Prostate gland (tissue), 2 donors: Measurements from ENCODE around the gene PPP2R5B.

Source experiments
- POLR2A ChIP-seq: fragments of 450-650 bp; IDR thresholded peaks from one replicate; pipeline ENCODE4 v1.6.1; 2016; ENCODE audit warnings: antibody characterized with exemption, mild to moderate bottlenecking
- POLR2AphosphoS5 ChIP-seq: sonication (generic); formaldehyde crosslinking; IDR thresholded peaks from one replicate; pipeline ENCODE4 v1.6.1; 2017; ENCODE audit warnings: antibody characterized with exemption
- TF ChIP-seq, protein P1 (sequence below), 4 experiments: fragments of 200-600 bp in 2 of 4; fragments of 450-650 bp in 2 of 4; sonication (generic) in 2 of 4; IDR thresholded peaks; 1 replicate in 3 of 4; 2 replicates in 1 of 4; pipeline ENCODE4 v1.5.1; 2016 to 2019; ENCODE audit warnings: antibody characterized with exemption in 4 of 4, mild to moderate bottlenecking in 2 of 4, moderate library complexity in 2 of 4

DNA sequence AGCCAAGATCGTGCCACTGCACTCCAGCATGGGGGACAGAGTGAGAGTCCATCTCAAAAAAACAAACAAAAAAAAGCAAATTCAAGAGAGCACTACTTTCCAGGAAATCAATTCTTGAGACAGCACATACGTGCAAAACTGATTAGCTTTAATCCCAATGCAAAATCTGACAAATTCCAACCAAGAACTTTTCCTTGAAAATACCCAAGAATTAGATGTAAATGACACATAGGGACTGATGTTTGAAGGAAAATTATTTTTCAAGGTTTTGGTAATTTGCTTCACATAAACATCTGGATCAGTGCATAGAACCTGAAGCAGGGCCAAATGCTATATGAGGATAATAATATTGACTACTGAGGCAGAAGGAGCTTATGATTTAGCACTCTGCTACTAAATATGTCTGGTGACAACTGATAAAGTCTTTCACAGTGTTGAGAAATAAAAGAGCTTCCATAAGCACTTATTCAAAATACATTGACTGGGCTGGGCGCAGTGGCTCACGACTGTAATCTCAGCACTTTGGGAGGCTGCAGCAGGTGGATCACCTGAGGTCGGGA lies 38.7 kb downstream of the PPP2R5B start:
- no peak for TF ChIP-seq POLR2AphosphoS5
- TF ChIP-seq POLR2A, result no peak
- TF ChIP-seq, protein P1, sequence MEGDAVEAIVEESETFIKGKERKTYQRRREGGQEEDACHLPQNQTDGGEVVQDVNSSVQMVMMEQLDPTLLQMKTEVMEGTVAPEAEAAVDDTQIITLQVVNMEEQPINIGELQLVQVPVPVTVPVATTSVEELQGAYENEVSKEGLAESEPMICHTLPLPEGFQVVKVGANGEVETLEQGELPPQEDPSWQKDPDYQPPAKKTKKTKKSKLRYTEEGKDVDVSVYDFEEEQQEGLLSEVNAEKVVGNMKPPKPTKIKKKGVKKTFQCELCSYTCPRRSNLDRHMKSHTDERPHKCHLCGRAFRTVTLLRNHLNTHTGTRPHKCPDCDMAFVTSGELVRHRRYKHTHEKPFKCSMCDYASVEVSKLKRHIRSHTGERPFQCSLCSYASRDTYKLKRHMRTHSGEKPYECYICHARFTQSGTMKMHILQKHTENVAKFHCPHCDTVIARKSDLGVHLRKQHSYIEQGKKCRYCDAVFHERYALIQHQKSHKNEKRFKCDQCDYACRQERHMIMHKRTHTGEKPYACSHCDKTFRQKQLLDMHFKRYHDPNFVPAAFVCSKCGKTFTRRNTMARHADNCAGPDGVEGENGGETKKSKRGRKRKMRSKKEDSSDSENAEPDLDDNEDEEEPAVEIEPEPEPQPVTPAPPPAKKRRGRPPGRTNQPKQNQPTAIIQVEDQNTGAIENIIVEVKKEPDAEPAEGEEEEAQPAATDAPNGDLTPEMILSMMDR (IDR thresholded peaks at IDR 0.05), result no peak
